Hepatic stellate cell (primary cell): Measurements from ENCODE around the gene PIP5K1B.

Experiments used
- DNase-seq: peaks from one replicate; pipeline ENCODE4 v3.0.0; 2011; ENCODE audit warnings: low spot score

PIP5K1B gene

DNA sequence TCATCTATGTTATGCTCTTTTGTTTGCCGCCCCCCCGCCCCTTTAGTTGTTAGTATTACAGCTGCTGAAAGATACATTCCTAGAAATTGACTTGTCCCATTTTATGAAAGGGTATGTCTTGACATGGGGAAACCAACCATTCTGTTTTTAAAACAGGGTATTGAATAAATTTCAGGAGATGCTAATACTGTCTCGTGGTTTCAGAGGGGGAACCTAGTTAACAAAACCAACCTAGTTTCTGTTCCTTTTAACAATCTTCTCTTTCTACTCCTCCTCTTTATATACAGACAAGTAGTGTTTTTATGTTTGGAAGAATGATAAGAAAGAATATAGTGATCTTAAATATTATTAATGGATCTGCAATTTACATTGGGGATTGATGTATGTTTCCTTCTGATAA lies 3.5 kb downstream of the PIP5K1B start:
- no peak for DNase-seq

- DNase-seq: no peak
Measured at GRCh38 chr9:68709291-68710110, 4.5 kb downstream of the PIP5K1B start.

GRCh38 chr9:68710111-68710471 lies 5.1 kb downstream of the PIP5K1B start:
- no peak for DNase-seq

GRCh38 chr9:68711281-68711680 lies 6.2 kb downstream of the PIP5K1B start:
- DNase-seq: no peak

GRCh38 chr9:68711932-68712331 lies 6.9 kb downstream of the PIP5K1B start:
- DNase-seq: no peak

DNA sequence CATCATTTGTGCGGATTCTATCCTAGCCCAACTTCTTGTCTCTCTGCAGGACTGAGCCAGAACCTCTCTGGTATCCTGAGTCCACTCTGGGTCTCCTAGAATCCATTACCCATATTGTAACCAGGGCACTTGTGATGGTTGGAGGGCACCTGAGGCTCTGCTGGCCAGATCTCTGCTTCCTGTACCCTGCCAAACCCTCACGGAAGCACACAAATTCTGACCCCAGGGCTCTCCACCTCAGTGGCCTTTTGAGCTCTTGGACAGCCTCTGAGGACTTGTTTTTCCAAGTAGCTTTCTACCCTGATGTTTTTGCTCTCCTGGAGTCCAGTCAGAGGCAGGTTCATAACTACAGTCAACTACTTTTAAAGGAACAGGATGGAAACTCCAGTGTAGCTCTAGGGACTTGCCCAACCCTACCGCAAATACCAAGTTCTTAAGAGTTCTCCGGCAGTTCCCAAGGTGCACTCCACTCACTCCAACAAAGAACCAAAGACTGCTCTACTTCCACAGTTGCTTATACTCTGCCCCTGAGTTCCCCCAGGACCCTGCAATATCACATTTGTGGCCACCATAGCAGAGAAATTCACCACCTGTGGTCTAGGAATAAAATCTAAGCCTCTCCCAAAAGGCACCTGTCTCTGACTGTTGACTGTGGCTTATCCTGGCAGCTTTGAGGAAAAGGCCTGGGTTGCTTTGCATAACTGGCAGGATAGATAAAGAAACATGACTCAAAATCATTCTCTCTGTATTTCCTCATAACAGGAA lies 9.6 kb downstream of the PIP5K1B start:
- no peak for DNase-seq

- DNase-seq: no peak
Measured at GRCh38 chr9:68715181-68715456, 10.1 kb downstream of the PIP5K1B start.

DNA sequence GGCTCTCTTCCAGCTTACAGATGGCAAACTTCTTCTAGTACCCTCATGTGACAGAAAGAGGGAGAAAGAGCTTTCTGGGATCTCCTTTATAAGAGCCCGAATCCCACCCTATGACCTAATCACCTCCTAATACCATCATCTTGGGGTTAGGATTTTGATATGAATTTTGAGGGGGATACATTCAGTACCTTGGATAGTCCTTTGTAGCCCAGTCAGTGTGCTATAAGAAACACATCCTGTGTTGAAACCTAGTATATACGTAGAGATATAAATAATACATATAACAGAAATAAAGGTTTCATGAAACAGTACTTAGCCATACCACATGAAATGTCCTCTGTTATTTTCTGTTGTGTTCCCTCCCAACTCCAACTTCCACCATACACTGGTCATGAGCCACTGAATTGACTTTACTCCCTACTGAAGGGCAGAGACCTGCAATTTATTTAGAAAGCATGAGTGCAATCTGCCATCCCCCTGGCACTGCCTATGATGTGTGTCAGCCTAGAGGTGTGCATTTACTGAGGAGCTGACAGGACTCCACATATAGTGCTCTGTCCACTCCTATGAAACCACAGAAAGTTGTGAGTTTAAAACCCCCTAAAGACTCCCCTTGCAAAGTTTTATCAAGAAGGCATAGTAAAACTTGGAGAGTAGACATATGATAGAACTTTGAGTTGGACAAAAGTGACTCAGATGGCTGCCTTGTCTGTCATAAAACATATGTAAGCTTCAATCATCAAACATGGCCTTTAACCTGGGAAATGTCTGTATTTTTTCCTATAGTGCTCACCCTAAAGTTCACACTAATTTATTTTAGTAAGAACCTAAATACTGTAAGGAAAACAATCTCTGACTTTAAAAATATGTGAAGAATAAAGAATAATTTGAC lies 12.8 kb downstream of the PIP5K1B start:
- DNase-seq: no peak

DNA sequence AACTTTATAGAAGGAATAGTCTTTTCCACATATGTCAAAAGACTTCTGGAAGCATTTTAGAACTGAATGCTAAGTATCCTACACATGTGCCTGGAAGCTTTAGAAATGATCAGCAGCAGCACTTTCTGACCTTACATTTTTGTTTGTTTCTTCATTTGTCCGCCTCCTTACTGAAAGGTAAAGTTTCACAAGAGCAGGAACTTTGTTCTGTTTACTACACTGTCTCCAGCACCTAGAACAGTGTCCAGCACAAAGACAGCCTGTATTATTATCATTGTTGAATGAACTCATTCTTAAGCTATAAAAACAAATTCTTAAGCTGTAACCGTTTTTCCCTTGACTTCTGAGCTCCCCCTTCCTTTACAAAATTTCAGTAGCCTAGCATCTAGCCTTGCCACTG lies 14.8 kb downstream of the PIP5K1B start:
- no peak for DNase-seq

DNA sequence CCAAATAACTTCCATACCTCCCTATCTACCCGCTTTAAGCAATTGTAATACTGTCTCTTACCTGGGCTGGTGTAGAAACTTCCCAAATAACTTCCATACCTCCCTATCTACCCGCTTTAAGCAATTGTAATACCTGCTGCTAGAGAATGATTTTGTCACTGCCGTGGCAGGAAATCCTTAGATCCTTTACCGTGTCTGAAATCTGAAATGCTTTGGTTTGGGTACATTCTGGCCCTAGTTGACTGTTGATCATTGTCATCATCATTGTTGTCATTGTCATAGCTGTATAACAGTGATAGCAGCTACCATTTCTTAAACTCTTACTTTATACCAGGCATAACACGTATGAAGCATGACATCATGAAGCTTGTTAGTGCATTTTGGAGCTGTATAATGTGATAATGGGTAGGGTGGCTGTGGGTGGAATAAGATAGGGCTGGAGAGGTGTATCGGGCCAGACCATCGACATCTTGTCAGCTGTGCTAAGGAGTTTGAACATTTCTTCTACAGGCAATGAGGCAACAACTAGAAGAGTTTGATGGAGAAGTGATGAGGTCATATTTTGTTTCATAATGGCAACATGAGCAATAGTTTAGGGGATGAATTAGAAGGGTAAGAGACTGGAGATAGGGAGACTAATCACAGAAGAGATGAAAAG lies 15.7 kb downstream of the PIP5K1B start:
- DNase-seq: no peak

GRCh38 chr9:68721666-68722330 lies 16.8 kb downstream of the PIP5K1B start:
- DNase-seq: no peak

DNA sequence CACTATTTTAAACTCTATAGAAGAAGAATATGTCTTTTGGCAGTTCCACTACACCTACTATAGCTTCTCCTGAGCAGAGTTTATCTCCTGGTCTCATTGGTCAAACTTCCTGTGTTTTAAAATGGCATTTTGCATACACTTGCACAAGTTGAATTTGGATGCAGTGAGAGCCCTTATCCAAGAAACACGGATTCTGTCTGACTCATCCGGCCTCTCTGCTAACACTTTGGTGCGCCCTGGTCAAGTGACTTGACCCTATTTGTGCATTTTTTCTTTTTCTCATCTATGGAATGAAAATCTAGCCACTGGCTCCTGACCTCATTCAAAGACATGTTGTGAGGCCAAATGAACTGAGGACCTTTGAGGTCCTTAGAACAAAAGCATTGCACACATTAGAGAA lies 20.0 kb downstream of the PIP5K1B start:
- no peak for DNase-seq

- DNase-seq: no peak
Measured at GRCh38 chr9:68726489-68726888, 21.4 kb downstream of the PIP5K1B start.

DNA sequence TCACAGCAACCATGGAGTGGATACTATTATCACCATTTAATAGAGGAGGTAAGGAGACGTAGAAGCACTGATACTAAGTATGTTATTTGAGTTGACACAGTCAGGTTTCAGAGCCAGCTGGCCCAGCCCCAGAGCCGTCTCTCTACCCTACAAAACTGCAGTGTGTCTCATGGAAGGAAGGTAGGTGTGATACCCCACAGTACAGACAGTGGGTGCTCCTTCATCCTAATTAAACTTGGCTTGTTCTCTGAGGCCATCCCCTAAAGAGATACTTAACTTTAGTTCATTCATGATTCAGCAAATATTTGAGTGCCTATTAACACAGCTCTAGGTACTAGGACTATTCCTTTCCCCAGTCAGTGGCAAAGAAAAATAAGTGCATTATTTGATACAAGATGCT lies 22.6 kb downstream of the PIP5K1B start:
- no peak for DNase-seq

- no peak for DNase-seq
Measured at GRCh38 chr9:68728731-68729130, 23.7 kb downstream of the PIP5K1B start.

GRCh38 chr9:68730570-68731235 lies 25.7 kb downstream of the PIP5K1B start:
- no peak for DNase-seq

GRCh38 chr9:68731857-68732256 lies 26.8 kb downstream of the PIP5K1B start:
- DNase-seq: no peak

- DNase-seq: no peak
Measured at GRCh38 chr9:68732405-68733020, 27.5 kb downstream of the PIP5K1B start.

DNA sequence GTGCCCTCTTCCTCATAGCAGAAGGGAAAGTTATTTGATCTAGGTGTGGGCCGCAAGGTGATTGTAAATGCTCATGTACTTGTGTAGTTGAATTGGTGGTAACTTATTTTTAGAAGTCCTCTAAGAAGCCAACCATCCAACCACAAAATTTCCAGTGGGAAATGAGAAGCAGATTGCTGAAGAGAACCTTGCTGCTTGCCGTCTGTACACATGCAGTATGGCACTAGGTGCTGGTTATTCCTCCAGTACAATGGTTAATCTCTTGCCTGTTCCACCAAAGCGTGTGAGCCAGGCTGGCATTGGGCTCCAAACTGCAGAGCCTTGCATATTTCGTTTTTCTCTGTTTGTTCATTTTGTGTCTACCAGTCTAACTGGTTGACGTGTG lies 28.0 kb downstream of the PIP5K1B start:
- DNase-seq: no peak

- DNase-seq: no peak
Measured at GRCh38 chr9:68738358-68738757, 33.3 kb downstream of the PIP5K1B start.
